Ascending aorta (tissue), 2 donors: Measurements from ENCODE around the gene PRDM5. TPM values are rescaled to one million over a fixed set of nuclear protein-coding genes. Genes with fewer than 3 reads are reported as not detected.

Source experiments
- DNase-seq, 2 donors: peaks; one replicate each; pipeline ENCODE4 v3.0.0-alpha.2; 2019; ENCODE audit warnings: low spot score in 2 of 2
- H3K27ac ChIP-seq, 2 donors: fragments of 200-600 bp; sonication (generic); one replicate each; pipeline ENCODE4 v1.5.1; 2016 to 2017; ENCODE audit warnings: mild to moderate bottlenecking in 1 of 2
- H3K27me3 ChIP-seq: fragments of 200-600 bp; sonication (generic); one replicate; pipeline ENCODE4 v1.5.1; 2017
- H3K36me3 ChIP-seq, 2 donors: fragments of 200-600 bp; sonication (generic); one replicate each; pipeline ENCODE4 v1.5.1; 2016
- H3K4me1 ChIP-seq, 2 donors: fragments of 200-600 bp; sonication (generic); one replicate each; pipeline ENCODE4 v1.5.1; 2016 to 2017; ENCODE audit warnings: mild to moderate bottlenecking in 1 of 2
- H3K4me3 ChIP-seq, 2 donors: fragments of 200-600 bp; sonication (generic); one replicate each; pipeline ENCODE4 v1.5.1; 2016 to 2017; ENCODE audit warnings: mild to moderate bottlenecking in 1 of 2
- H3K9me3 ChIP-seq, 2 donors: fragments of 200-600 bp; sonication (generic); one replicate each; pipeline ENCODE4 v1.5.1; 2016
- intact Hi-C: fragments of 100-400 bp; cut with DNase I; formaldehyde crosslinking; loops from one replicate; pipeline ENCODE4 v1.15.1; 2023
- total RNA-seq: library from RNA; depleted of rRNA; stranded (reverse); fragments of >200 nt; gene quantifications from one replicate; pipeline ENCODE4 v1.1.0, GENCODE V29; 2016
- TF ChIP-seq, protein P1 (sequence below), 3 experiments: fragments of 200-600 bp in 2 of 3; fragments of 450-650 bp in 1 of 3; sonication (generic) in 2 of 3; IDR thresholded peaks; one replicate each; pipeline ENCODE4 v1.5.1; 2016 to 2019; ENCODE audit warnings: antibody characterized with exemption in 3 of 3, mild to moderate bottlenecking in 1 of 3, moderate library complexity in 1 of 3

PRDM5 gene
- total RNA-seq, 1 donor from 2014 or later = 14.9 TPM

DNA sequence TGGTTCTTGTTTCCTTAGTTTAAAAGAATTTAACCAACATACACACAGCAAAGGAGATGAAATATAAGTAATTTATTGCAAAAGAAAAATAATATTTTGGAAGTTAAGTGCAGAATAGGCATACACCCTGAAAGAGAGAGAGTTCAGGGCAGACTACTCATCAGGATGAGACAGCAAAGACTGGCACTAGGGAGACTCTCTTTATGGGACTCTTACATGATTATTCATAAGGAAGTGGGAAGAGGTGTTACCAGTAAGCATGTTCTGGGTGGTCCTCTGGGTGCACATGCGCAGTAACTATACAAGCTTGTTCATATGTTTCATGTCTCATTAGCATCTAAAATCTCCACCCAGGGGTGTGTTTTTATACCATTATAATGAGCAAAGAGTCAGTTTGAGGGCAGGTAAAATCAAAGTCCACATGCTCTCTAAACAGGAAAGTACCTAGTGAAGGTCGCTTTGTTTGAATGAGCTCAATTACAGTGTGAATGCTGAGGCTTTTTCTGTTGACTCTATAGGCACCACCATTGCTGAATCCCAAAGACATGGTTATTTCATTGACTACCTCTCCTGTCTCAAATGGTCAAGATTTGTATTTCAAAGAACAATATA lies 38.2 kb upstream of the PRDM5 start:
- TF ChIP-seq, protein P1, sequence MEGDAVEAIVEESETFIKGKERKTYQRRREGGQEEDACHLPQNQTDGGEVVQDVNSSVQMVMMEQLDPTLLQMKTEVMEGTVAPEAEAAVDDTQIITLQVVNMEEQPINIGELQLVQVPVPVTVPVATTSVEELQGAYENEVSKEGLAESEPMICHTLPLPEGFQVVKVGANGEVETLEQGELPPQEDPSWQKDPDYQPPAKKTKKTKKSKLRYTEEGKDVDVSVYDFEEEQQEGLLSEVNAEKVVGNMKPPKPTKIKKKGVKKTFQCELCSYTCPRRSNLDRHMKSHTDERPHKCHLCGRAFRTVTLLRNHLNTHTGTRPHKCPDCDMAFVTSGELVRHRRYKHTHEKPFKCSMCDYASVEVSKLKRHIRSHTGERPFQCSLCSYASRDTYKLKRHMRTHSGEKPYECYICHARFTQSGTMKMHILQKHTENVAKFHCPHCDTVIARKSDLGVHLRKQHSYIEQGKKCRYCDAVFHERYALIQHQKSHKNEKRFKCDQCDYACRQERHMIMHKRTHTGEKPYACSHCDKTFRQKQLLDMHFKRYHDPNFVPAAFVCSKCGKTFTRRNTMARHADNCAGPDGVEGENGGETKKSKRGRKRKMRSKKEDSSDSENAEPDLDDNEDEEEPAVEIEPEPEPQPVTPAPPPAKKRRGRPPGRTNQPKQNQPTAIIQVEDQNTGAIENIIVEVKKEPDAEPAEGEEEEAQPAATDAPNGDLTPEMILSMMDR (IDR thresholded peaks at IDR 0.05) = no peak
- no peak overlapping the region for H3K4me3 ChIP-seq
- DNase-seq = no peak
- no peaks in the 10 kb centered on the region for H3K27me3 ChIP-seq
- H3K9me3 ChIP-seq = no peaks in the 10 kb centered on the region
- no peaks in the 10 kb centered on the region for H3K36me3 ChIP-seq
- H3K4me1 ChIP-seq = no peaks in the 10 kb centered on the region
- H3K27ac ChIP-seq = no peak overlapping the region
- intact Hi-C loops = no loop called here

DNA sequence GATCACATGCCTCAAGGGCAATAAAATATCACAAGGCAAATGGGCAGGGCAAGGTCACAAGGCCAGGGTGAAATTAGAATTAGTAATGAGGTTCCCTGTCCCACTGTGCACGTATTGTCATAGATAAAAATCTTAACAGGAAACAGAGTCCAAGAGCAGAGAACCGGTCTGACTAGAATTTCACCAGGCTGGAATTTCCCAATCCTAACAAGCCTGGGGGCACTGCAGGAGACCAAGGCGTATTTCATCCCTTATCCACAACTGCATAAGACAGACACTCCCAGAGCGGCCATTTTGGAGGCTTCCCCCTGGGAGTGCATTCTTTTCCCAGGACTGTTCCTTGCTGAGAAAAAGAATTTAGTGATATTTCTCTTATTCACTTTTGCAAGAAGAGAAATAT lies 25.9 kb upstream of the PRDM5 start:
- no peak overlapping the region for H3K4me3 ChIP-seq
- TF ChIP-seq, protein P1 (IDR thresholded peaks at IDR 0.05) = no peak
- H3K27ac ChIP-seq = no peak overlapping the region
- no peaks in the 10 kb centered on the region for H3K27me3 ChIP-seq
- H3K36me3 ChIP-seq = no peaks in the 10 kb centered on the region
- H3K4me1 ChIP-seq = no peaks in the 10 kb centered on the region
- intact Hi-C loops = no loop called here
- no peak for DNase-seq
- peaks cover 0 to 7% of the 10 kb centered on the region in 2 donors for H3K9me3 ChIP-seq

DNA sequence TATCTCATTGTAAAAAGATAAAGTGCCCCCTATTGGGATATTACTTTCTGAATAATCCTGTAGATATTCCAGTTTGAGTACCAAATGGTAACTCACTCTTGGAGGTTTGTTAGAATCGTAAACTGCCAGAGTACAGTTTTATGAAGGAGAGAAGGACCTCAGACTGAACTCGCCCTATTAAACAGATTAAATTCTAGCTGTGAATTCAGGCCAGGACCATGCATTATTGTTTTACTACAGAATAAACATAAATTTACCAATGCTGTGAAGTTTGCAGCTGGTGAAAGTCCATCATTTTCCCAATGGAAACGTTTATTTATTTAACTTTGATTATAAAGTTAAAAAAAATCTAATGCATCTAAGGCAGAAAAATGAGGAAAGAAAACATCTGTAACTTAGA lies 20.2 kb upstream of the PRDM5 start:
- Histone ChIP-seq H3K9me3 (no peaks in the 10 kb centered on the region), H3K27me3 (no peaks in the 10 kb centered on the region), H3K27ac (no peak overlapping the region), H3K4me3 (no peak overlapping the region), H3K36me3 (no peaks in the 10 kb centered on the region), H3K4me1 (no peaks in the 10 kb centered on the region)
- no peak for DNase-seq
- intact Hi-C loops = no loop called here
- TF ChIP-seq, protein P1 (IDR thresholded peaks at IDR 0.05) = no peak

DNA sequence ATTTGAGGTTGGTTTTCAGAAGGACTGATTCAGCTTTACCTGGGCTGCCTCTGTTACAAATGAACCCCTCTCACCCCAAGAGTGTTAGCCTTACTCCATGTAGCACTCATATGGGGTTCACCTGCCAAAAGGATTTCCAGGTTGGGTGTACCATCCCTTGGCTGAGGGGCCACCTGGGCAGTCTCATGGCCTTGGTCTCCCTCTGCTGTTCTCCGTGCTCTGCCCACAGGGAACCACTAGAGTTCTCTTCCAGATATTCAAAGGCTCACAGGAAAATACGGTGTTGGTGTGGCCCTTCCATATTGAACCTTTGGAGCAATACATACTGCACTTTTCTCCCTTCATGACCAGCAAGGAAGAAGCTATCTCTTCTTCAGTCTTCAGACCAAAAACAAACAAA lies 18.0 kb upstream of the PRDM5 start:
- intact Hi-C loops = no loop called here
- H3K4me1 ChIP-seq = no peaks in the 10 kb centered on the region
- no peak for DNase-seq
- H3K27me3 ChIP-seq = no peaks in the 10 kb centered on the region
- TF ChIP-seq, protein P1 (IDR thresholded peaks at IDR 0.05) = no peak
- no peaks in the 10 kb centered on the region for H3K36me3 ChIP-seq
- H3K4me3 ChIP-seq = no peak overlapping the region
- no peak overlapping the region for H3K27ac ChIP-seq
- H3K9me3 ChIP-seq = no peaks in the 10 kb centered on the region

DNA sequence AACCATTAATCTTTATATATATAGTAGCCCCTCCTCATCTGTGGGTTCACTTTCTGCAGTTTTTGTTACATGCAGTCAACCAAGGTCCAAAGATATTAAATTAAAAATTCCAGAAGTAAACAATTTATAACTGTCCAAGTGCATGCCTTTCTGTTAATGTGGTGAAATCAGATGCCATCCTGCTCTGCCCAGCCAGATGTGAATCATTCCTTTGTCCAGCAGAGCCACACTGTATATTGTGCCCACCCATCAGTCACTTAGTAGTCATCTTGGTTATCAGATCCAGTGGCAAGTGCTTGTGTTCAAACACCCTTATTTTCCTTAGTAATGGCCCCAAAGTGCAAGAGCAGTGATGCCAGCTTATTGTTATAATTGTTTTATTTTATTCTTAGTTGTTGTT lies 17.2 kb upstream of the PRDM5 start:
- TF ChIP-seq, protein P1 (IDR thresholded peaks at IDR 0.05) = no peak
- intact Hi-C loops = no loop called here
- Histone ChIP-seq H3K36me3 (no peaks in the 10 kb centered on the region), H3K27me3 (no peaks in the 10 kb centered on the region), H3K27ac (no peak overlapping the region), H3K4me3 (no peak overlapping the region), H3K9me3 (no peaks in the 10 kb centered on the region), H3K4me1 (no peaks in the 10 kb centered on the region)
- DNase-seq = no peak

DNA sequence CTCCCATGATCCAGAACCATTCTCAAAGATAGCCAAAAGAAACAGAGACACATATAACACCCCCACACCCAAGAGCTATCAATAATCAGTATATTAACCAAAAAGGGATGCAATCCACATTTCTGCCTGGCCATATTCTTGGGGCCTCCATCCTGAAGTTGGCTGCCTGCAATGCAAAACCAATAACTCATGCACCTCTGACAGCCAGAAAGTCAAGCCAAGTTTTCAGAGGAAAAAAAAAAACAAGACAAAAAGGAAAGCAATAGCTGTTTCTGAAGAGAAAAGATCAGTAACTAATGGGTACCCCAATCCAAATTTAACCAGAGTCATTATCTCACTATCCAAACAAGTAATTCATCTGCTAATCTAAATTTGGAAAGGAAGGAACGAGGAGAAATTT lies 7.3 kb upstream of the PRDM5 start:
- no peaks in the 10 kb centered on the region for H3K36me3 ChIP-seq
- TF ChIP-seq, protein P1 (IDR thresholded peaks at IDR 0.05) = no peak
- no peak overlapping the region for H3K27ac ChIP-seq
- no peak overlapping the region for H3K4me3 ChIP-seq
- no peaks in the 10 kb centered on the region for H3K4me1 ChIP-seq
- intact Hi-C loops = no loop called here
- no peak for DNase-seq
- no peaks in the 10 kb centered on the region for H3K9me3 ChIP-seq
- H3K27me3 ChIP-seq = no peaks in the 10 kb centered on the region
